ENCODE data around the gene TPPP3. TPM values are rescaled to one million over a fixed set of nuclear protein-coding genes. Genes with fewer than 3 reads are reported as not detected.

Gene TPPP3
- total and polyA plus RNA-seq, 4 donors: 164 to 371 (median 185) TPM

GRCh38 chr16:67412294-67412693 lies 19.0 kb upstream of the TPPP3 start:
- 29 to 55% methylated on average over 2 of the region's 2 CpGs for WGBS, 2 donors
- no peak for DNase-seq
- H3K9ac ChIP-seq (ENCODE audit: insufficient read depth in 1 of 2, low read length in 2 of 2): no peak overlapping the region
- no peak overlapping the region for H3K27ac ChIP-seq (ENCODE audit: low read depth in 1 of 2, low read length in 1 of 2)
- TF ChIP-seq CTCF (IDR thresholded peaks at IDR 0.05; ENCODE audit: control extremely low read depth, extremely low read depth): no peak
- H3K4me1 ChIP-seq (ENCODE audit: control insufficient read depth in 5 of 5, insufficient read depth in 5 of 5, low read length in 5 of 5): peaks cover 0 to 10% (median 2%) of the 10 kb centered on the region in 5 donors
- H3K4me3 ChIP-seq: no peak overlapping the region
- no peak for ATAC-seq (ENCODE audit: insufficient read depth, low FRiP score)
- no peaks in the 10 kb centered on the region for H3K9me3 ChIP-seq (ENCODE audit: control insufficient read depth in 4 of 4, insufficient read depth in 3 of 4, low read length in 3 of 4)
- peaks cover 0 to 5% (median 0%) of the 10 kb centered on the region in 4 donors for H3K36me3 ChIP-seq (ENCODE audit: control insufficient read depth in 4 of 4, insufficient read depth in 4 of 4, low read length in 4 of 4)
- H3K27me3 ChIP-seq (ENCODE audit: control insufficient read depth in 3 of 3, insufficient read depth in 3 of 3, low read length in 2 of 3): no peaks in the 10 kb centered on the region

- ATAC-seq (ENCODE audit: insufficient read depth, low FRiP score): no peak
- 86 to 92% methylated on average over 3 of the region's 3 CpGs for WGBS, 2 donors
- no peak overlapping the region for H3K4me3 ChIP-seq
- no peak for TF ChIP-seq CTCF (IDR thresholded peaks at IDR 0.05; ENCODE audit: control extremely low read depth, extremely low read depth)
- no peak overlapping the region for H3K9ac ChIP-seq (ENCODE audit: insufficient read depth in 1 of 2, low read length in 2 of 2)
- no peaks in the 10 kb centered on the region for H3K27me3 ChIP-seq (ENCODE audit: control insufficient read depth in 3 of 3, insufficient read depth in 3 of 3, low read length in 2 of 3)
- peaks cover 0 to 5% (median 0%) of the 10 kb centered on the region in 4 donors for H3K36me3 ChIP-seq (ENCODE audit: control insufficient read depth in 4 of 4, insufficient read depth in 4 of 4, low read length in 4 of 4)
- H3K9me3 ChIP-seq (ENCODE audit: control insufficient read depth in 4 of 4, insufficient read depth in 3 of 4, low read length in 3 of 4): no peaks in the 10 kb centered on the region
- no peak for DNase-seq
- no peak overlapping the region for H3K27ac ChIP-seq (ENCODE audit: low read depth in 1 of 2, low read length in 1 of 2)
- H3K4me1 ChIP-seq (ENCODE audit: control insufficient read depth in 5 of 5, insufficient read depth in 5 of 5, low read length in 5 of 5): peaks cover 0 to 11% (median 2%) of the 10 kb centered on the region in 5 donors
Measured at GRCh38 chr16:67411339-67411738, 18.0 kb upstream of the TPPP3 start.

- DNase-seq (no peak), ATAC-seq (ENCODE audit: insufficient read depth, low FRiP score) (no peak)
- H3K9me3 ChIP-seq (ENCODE audit: control insufficient read depth in 4 of 4, insufficient read depth in 3 of 4, low read length in 3 of 4): no peaks in the 10 kb centered on the region
- peaks cover 0 to 17% (median 7%) of the 10 kb centered on the region in 5 donors for H3K4me1 ChIP-seq (ENCODE audit: control insufficient read depth in 5 of 5, insufficient read depth in 5 of 5, low read length in 5 of 5)
- no peak overlapping the region for H3K9ac ChIP-seq (ENCODE audit: insufficient read depth in 1 of 2, low read length in 2 of 2)
- H3K36me3 ChIP-seq (ENCODE audit: control insufficient read depth in 4 of 4, insufficient read depth in 4 of 4, low read length in 4 of 4): peaks cover 0 to 5% (median 0%) of the 10 kb centered on the region in 4 donors
- no peak overlapping the region for H3K4me3 ChIP-seq
- no peak for TF ChIP-seq CTCF (IDR thresholded peaks at IDR 0.05; ENCODE audit: control extremely low read depth, extremely low read depth)
- 91 to 94% methylated on average over 9 of the region's 9 CpGs for WGBS, 2 donors
- no peak overlapping the region for H3K27ac ChIP-seq (ENCODE audit: low read depth in 1 of 2, low read length in 1 of 2)
- H3K27me3 ChIP-seq (ENCODE audit: control insufficient read depth in 3 of 3, insufficient read depth in 3 of 3, low read length in 2 of 3): no peaks in the 10 kb centered on the region
Measured at GRCh38 chr16:67409631-67410030, 16.3 kb upstream of the TPPP3 start.

Measured in lung (tissue), 12 donors.